HG03342 (cell line): Measurements from ENCODE around the gene RFX6.
A peak's percentile ranks its signal among the peaks of the same experiment; 100 is the strongest.

Experiments
- ATAC-seq: cut with Tn5 transposase; IDR thresholded peaks from one replicate; pipeline ENCODE4 v1.9.1; 2021; ENCODE audit warnings: mild to moderate bottlenecking, moderate library complexity; ENCODE audit not compliant: unreplicated experiment

The RFX6 gene

DNA sequence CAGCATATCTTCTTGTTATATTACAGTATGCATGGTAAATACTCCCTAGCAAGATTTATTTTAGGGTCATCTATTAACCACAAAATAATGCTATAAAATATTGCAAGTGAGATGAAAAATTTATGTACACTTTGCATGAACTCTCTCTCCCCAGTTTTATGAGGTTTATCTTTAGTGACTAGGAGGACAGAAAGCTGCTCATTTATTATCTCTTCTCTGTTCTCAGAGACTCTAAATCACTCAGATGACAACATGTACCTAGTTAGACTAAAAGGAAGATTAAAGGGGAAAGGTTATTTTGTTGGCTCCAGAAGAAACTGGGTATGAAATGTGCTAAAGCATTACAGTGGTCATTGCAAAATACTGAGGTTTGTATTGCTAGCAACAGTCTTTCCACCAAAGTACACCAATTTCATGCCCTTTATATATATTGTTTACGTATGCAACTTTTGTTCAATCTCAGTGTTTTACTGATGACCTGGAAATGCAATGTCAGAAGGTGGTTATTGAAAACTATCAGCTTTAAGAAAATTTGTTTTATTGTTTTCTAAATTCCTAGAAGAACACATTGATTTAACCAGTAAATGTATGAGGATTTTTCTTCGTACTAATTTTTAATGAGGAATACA, 11.8 kb downstream of the RFX6 start:
- ATAC-seq = no peak

DNA sequence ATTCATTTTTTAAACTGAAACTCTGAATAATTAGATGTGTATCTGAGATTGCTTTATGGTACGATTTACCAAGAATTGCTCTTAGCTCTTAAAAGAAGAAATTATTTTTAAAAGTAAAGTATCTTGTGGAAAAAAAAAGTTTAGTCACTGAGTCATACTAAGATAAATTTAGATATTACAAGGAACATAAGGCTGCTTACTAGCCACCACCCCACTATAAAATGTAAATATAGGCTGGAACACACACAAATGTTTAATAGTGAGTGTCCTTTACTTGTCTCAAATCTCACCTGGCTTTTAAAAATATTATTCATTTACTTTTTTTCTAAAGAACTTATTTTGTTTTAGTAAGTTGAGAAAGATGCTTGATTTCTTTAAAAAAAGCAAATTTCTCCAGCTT, 17.6 kb downstream of the RFX6 start:
- ATAC-seq = no peak

DNA sequence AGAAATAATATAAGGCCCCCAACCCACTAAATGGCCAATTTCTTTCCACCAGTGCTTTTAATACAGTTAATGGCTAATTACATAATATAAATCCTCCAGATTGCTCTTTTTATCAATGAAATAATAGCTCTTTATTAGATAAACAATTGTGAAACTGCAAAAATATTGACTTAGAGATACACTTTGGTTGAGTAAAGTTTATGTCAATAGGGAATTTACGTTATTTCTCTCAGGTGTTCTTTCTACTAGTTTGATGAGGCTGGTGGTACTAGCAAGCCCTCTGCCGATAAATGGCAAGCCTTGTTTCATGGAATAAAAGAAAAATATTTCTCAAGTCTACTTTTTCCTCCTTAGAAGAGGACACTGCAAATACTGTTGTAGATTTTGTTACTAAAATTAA, 18.9 kb downstream of the RFX6 start:
- no peak for ATAC-seq

DNA sequence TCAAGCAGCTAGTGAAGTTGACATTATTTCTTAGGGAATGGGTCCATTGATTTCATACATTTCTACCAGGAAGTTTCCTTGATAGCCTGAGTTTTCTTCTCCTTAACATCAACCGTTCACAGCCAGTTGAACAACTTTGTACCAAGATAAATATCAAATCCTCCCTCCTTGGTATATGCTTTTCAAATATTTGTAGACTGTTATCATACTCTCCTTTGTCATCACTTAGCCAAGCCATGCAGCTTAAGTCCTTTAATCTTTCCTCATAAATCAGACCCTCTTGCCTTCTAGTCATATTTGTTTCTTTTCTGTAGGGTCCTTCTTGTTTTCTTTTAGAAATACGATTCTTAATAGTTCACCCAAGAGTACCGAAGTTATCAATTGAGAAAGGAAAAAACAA, 25.6 kb downstream of the RFX6 start:
- no peak for ATAC-seq

DNA sequence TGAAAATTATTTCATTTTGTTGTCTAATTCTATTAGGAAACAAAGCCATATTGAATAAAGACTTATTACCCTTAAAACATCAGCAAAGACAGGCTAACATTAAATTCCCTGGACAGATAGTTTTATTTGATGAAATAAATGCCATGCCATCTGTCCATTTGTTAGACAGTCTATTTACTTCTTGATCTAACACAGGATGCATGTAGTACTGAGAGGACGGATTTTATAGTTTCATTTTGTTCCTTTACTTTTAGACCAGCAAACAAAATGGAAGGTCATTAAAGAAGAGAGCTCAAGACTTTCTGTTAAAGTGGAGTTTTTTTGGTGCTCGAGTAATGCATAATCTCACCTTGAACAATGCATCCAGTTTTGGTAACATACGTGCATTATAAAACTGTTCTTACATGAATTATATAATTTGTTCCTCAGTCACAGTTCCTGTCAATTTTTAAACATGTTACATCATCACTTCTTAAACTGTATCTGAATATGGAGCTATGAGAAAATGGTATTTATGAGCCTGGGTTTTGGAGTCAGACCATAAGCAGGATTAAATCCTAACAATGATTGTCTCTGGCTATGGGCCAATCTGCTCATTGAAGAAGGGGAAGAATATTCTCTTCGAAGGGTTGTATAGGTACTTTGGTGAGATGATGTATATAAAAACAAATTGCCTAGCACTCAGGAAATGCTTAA, 46.0 kb downstream of the RFX6 start:
- no peak for ATAC-seq

DNA sequence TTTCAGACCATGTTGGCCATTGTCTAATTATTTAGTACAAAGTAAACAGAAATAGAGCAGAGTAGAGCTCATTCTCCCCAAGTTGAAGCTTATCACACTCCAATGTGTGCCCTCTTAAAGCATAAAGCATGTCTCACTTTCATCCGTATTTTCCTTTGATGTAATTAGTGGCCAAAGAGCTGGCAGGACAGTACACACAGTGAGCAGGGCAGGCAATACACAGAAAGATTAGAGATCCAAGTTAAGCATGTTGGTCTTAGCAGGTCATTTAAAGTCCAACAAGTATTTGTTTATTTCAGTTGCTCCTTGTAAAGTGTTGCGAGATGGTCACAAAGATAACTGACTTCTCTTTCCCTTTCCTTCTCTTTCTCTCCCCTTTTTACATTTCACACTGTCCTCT, 47.2 kb downstream of the RFX6 start:
- no peak for ATAC-seq

DNA sequence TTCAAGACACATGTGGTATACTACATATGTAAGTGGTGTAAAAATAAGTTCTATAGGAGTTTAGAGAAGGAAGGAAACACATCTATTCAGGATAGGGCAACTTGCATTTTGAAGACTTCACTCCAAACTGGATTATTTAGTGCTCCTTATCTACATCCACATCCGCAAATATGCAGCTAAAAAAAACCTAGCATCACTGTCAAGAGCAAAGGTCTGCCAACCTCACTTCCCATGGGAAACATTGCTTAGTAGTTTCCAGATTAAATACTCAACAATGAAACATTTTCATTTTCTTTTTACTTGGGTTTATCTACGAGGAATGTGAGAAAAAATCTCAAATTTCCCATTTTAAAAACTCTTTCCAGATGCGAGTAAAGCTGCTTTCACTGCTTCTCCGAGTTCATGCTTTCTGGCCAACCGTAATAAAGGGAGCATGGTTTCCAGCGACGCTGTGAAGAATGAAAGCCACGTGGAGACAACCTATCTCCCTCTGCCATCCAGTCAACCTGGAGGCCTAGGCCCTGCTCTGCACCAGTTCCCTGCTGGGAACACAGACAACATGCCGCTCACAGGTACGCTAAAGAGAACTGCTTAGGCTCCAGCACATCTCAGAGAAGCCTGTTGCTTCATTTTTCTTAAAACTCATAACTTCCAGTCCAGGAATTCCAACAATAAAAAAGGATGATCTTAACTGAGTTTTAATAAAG, 48.2 kb downstream of the RFX6 start:
- no peak for ATAC-seq

DNA sequence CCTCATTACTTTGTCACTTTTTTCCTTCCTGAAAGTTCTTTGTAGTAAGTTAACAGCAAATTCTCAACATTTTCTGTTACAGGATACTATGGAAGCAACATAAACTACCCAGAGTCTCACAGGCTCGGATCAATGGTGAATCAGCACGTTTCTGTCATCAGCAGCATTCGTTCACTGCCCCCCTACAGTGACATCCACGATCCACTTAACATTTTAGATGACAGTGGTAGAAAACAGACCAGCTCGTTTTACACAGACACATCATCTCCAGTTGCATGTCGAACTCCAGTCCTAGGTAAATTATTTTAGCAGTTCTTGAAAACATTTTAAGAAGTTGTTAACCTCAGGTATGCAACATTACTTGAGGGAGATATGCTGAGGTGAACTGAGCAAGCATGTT, 51.6 kb downstream of the RFX6 start:
- ATAC-seq = no peak

DNA sequence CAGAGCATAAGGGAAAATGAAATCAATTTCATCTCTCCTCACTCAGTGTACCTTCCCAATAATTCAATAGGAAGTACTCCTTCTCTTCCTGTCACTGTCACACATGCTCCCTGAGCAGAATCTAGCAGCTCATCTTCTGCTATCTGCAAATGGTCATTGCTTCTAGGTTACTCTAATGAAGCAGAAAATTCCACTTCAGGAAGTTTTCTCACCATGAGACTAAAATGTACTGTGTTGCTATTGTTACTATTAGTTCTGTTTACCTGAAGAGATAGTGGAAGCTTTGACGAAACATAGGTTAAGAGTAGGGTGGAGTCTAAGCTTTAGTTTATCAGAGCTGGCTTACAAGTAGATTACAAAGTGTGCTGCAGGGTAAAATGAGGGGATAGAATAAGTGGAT, 52.8 kb downstream of the RFX6 start:
- ATAC-seq = no peak

DNA sequence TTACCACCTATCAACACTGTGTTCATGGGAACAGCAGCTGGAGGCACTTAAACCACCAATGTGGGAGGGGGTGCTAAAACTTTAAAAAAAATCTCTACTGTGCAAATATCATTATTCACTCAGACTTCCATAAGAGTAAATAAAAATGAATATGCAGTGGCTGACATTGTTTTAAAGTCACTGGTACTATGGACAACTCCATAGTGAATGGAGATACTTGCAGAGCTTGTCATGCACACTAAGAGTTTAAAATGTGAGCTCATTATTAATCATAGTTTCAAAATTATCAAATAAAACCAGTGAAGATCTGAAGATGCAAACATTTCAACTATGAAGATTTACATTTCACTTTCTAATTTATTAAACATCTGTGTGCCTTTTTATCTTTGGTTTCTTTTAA, 54.4 kb downstream of the RFX6 start:
- no peak for ATAC-seq

DNA sequence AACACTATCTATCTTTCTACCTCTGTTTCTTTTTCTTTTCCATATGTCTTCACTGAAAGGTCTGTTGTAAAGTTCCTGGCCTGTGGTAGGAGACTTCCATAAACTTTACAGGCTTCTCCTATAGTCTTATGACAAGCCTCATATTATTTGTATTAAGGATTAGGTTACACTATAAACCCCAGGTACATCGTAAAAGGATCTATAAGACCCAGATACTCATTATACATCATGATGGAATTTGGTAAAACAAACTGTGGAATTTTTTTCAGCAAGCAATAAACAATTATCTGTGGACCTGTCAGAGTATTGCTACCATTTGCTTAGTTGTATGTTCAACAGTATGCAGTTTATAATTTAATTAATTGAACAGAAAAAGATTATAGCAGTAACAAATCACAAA, 55.5 kb downstream of the RFX6 start:
- no peak for ATAC-seq

DNA sequence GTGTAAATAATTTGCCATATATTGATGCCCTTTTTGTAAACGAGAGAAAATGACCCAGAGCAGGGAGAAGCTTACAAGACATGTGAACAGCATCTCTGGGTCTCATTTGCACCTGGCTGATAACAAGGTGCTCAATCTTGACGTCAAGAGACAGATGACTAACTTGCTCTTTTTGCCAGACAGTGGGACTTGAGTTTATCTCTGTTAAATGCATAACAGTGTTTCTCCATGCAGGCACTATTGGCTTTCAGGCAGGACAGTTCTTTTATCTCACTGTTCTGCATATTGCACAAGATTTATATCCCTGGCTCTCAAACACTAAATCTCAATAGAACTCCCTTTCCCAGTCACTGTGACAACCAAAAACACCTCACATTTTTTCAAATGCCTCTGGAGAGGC, 56.4 kb downstream of the RFX6 start:
- no peak for ATAC-seq

DNA sequence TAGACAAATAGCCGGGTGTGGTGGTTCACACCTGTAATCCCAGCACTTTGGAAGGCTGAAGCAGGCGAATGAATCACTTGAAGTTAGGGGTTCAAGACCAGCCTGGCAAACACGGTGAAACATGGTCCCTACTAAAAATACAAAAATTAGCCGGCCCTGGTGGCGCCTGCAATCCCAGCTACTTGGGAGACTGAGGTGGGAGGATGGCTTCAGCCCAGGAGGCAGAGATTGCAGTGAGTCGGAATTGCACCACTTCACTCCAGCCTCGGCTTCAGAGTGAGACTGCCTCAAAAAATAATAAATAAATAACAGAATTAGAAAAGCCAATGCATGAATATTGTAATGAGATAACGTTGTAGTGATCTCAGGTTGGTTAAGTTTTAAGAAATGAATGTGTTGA, 61.3 kb downstream of the RFX6 start:
- ATAC-seq = no peak

DNA sequence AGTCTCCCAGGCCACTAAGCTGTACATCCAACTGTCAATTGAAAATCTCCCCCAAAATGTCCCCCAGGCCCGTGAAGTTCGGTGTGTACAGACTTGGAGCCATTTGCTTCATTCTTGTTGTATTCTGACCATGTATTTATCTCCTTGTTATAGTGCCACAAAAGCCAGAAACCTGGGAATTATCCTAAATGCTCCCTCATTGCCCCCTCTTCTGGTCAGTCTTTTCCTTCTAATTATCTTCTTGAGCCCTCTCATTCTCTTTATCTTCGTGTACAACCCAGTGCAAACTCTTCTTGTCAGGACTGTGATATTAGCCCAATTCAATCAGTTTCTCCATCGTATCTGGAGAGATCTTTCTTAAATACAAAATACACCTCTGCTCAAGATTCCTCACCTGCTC, 64.7 kb downstream of the RFX6 start:
- no peak for ATAC-seq

DNA sequence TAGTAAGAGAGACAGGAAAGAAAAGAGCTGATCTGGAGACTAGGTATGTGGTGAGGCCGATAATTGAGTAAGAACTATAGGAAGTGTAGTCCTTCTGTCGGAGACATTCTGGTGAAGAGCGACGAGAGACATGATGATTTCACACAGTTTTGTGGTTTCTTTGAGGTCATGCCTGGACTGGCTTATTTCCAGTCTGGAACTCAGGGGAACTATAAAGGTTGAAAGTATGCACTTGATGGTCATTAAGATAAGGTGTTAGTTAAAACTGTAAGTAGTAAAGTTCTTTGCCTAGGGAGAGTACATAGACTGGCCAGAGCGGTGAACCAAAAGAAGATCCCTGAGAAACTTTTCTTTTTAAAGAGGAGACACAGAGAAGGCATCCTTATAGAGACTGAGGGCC, 68.8 kb downstream of the RFX6 start:
- ATAC-seq = no peak

DNA sequence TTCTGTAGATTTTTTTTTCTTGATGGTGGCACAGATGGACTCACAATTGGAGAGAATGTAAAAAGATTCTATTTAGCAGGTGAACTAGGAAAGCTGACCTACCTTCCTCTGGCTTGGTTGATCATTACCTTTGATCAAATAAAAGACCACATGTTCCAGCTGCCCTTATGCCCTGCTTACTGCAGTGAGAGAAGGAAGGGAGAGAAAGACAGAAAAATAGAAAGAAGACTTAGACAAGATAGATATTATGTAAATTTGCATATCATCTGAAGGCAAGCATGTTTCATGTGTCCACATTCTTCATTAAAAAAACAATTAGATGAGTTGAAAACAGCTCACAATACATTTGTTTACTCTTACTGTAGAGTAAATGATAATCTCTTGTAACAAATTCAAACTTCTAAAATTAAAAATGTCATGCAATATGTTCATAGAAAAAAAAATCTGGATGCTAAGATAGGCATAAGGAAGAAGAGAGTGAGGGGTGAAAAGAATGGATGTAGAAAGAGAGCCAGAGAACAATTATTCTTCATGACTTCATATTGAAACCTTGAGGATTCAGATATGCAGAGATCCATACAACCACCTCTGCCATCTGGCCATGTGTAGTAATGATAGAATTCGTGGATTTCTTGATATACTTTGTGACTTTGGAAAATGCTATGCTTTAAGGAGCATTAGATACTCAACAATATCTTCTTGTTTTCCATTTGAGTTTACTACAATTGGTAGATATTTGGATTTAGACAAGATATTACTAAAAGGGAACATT, 71.7 kb downstream of the RFX6 start:
- ATAC-seq = no peak

DNA sequence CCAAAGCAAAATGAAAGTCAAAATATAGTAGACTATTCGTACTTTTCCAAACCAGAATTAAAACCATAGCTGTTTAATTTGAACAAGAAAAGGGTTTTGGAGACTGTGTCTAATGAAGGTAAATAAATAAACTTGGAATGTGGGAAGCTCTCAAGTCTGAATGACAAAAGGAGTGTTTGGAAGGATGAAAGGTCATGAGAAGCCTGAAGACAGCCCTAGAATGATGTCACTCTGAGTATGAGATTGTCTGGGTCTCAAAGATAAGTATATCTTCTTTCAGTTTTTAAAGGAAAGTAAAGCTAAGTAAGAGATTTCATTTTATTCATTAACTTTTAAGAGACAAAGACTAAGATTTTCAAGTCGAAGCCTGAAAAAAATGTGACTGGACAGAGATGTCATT, 72.9 kb downstream of the RFX6 start:
- no peak for ATAC-seq

DNA sequence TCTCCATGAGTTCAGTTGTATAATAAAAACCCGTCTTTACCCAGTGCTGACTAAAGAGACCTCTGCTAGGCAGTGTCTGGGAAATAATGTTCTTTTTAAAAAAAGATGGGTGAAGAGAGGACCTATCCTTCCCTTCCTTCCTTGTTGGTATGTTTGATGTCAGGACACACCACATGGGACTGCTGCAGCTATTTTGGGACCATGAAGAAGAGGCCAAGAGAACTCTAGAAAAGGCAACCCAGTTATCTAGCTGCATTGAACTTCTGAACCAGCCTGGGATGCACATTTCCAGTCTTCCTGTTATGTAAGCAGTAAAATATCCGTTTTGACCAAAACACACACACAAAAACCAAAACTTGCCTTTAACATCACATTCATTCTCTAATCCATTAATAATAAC, 77.3 kb downstream of the RFX6 start:
- ATAC-seq = no peak

DNA sequence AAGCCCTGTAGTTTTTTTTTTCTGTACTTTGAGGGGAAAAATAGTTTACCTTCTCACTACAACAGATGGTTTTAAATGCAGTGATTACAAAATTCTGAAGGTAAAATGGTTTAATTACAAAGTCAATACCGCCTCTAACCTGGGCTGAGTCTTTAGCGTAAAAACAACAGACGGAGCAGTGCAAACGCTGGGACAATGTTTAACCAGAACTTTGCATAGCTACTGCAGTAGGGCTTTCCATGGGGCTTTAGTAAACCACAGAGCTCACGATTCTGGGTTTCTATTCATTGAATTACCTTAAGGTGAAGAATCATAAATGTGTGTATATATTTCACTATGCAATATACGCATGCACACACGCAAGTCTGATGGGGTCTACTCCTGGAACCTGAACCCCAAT, 77.9 kb downstream of the RFX6 start:
- ATAC-seq = peak; percentile 67

DNA sequence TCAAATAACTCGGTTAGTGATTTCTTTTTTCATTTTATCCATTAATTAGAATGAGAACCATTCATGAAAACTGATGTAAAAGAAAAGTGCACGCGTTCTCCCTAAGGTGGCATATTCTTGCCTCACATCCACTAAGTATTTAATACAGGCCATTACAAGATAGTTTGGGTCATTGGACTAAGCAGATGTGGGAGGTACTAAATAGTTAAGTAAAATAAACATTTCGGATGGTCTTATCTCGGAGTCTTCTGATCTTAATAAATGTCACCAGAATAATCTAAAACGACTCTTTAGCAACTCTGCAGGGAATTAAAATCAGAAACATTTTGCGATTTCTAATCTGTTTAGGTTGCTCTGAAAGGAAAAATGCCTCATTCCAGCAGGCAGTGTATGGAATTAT, 78.7 kb downstream of the RFX6 start:
- ATAC-seq = no peak

DNA sequence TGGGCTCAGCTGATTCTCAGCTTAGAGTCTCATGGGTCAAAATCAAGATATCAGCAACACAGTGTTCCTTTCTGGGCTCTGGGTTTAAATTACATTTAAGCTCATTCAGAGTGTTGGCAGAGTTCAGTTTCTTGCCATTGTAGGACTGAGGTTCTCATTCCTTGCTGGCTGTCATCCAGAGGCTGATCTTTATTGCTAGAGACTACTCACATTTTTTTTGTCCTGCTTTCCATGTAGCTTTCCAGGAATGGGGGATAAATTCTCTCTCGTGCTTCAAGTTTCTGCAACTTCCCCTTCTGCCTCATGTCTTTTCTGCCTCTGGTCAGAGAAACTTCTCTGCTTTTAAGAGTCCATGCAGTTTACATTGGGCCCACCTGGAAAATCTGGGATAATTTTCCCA, 86.9 kb downstream of the RFX6 start:
- ATAC-seq = no peak
